Measurements from ENCODE around the gene SPO11.
"Not testable (repeated sequence)": the region's sequence is repeated elsewhere in the genome, so short reads cannot be mapped to it uniquely, and the experiment has no call there.

SPO11 gene

GRCh38 chr20:57325632-57326356, 3.8 kb upstream of the SPO11 start:
- TF ChIP-seq POLR2AphosphoS5 (IDR thresholded peaks at IDR 0.05; ENCODE audit: low read depth, low read length) (no peak), POLR2A (IDR thresholded peaks at IDR 0.05; ENCODE audit: low read depth, low read length) (no peak)
- no peak for FAIRE-seq
- no peak for DNase-seq (ENCODE audit: insufficient read length)

- DNase-seq (ENCODE audit: insufficient read length) = no peak
- FAIRE-seq = peak; percentile 5
- TF ChIP-seq POLR2A (IDR thresholded peaks at IDR 0.05; ENCODE audit: low read depth, low read length) (no peak), POLR2AphosphoS5 (IDR thresholded peaks at IDR 0.05; ENCODE audit: low read depth, low read length) (no peak), TAF1 (IDR thresholded peaks at IDR 0.05; ENCODE audit: borderline replicate concordance, low read depth, low read length) (no peak)
Observed at GRCh38 chr20:57326667-57327455, 2.7 kb upstream of the SPO11 start.

GRCh38 chr20:57327820-57328219, 1.8 kb upstream of the SPO11 start:
- FAIRE-seq = no peak
- no peak for DNase-seq (ENCODE audit: insufficient read length)
- TF ChIP-seq POLR2AphosphoS5 (IDR thresholded peaks at IDR 0.05; ENCODE audit: low read depth, low read length) = no peak
- TF ChIP-seq TAF1 (IDR thresholded peaks at IDR 0.05; ENCODE audit: borderline replicate concordance, low read depth, low read length) = no peak
- no peak for TF ChIP-seq POLR2A (IDR thresholded peaks at IDR 0.05; ENCODE audit: low read depth, low read length)

- TF ChIP-seq POLR2AphosphoS5 (IDR thresholded peaks at IDR 0.05; ENCODE audit: low read depth, low read length) (no peak), TAF1 (IDR thresholded peaks at IDR 0.05; ENCODE audit: borderline replicate concordance, low read depth, low read length) (no peak), POLR2A (IDR thresholded peaks at IDR 0.05; ENCODE audit: low read depth, low read length) (no peak)
- FAIRE-seq = no peak
- DNase-seq (ENCODE audit: insufficient read length) = no peak
Observed at GRCh38 chr20:57330998-57331397, 1.4 kb downstream of the SPO11 start.

- DNase-seq (ENCODE audit: insufficient read length) (no peak), FAIRE-seq (no peak)
- no peak for TF ChIP-seq TAF1 (IDR thresholded peaks at IDR 0.05; ENCODE audit: borderline replicate concordance, low read depth, low read length)
- no peak for TF ChIP-seq POLR2AphosphoS5 (IDR thresholded peaks at IDR 0.05; ENCODE audit: low read depth, low read length)
- no peak for TF ChIP-seq POLR2A (IDR thresholded peaks at IDR 0.05; ENCODE audit: low read depth, low read length)
Observed at GRCh38 chr20:57332105-57333089, 2.8 kb downstream of the SPO11 start.

GRCh38 chr20:57335392-57335791, 5.8 kb downstream of the SPO11 start:
- no peak for TF ChIP-seq POLR2A (IDR thresholded peaks at IDR 0.05; ENCODE audit: low read depth, low read length)
- no peak for TF ChIP-seq POLR2AphosphoS5 (IDR thresholded peaks at IDR 0.05; ENCODE audit: low read depth, low read length)
- no peak for TF ChIP-seq TAF1 (IDR thresholded peaks at IDR 0.05; ENCODE audit: borderline replicate concordance, low read depth, low read length)
- FAIRE-seq (no peak), DNase-seq (ENCODE audit: insufficient read length) (no peak)

GRCh38 chr20:57341663-57342062, 12.1 kb downstream of the SPO11 start:
- DNase-seq (ENCODE audit: insufficient read length) (no peak), FAIRE-seq (no peak)
- TF ChIP-seq POLR2AphosphoS5 (IDR thresholded peaks at IDR 0.05; ENCODE audit: low read depth, low read length) (no peak), POLR2A (IDR thresholded peaks at IDR 0.05; ENCODE audit: low read depth, low read length) (no peak), TAF1 (IDR thresholded peaks at IDR 0.05; ENCODE audit: borderline replicate concordance, low read depth, low read length) (no peak)

- no peak for DNase-seq (ENCODE audit: insufficient read length)
- TF ChIP-seq TAF1 (IDR thresholded peaks at IDR 0.05; ENCODE audit: borderline replicate concordance, low read depth, low read length) (no peak), POLR2A (IDR thresholded peaks at IDR 0.05; ENCODE audit: low read depth, low read length) (no peak), POLR2AphosphoS5 (IDR thresholded peaks at IDR 0.05; ENCODE audit: low read depth, low read length) (no peak)
- no peak for FAIRE-seq
Observed at GRCh38 chr20:57342829-57343228, 13.2 kb downstream of the SPO11 start.

- FAIRE-seq = peak; percentile 51
- no peak for DNase-seq (ENCODE audit: insufficient read length)
- TF ChIP-seq TAF1 (IDR thresholded peaks at IDR 0.05; ENCODE audit: borderline replicate concordance, low read depth, low read length) (no peak), POLR2AphosphoS5 (IDR thresholded peaks at IDR 0.05; ENCODE audit: low read depth, low read length) (no peak), POLR2A (IDR thresholded peaks at IDR 0.05; ENCODE audit: low read depth, low read length) (no peak)
Observed at GRCh38 chr20:57346477-57346876, 16.9 kb downstream of the SPO11 start.

GRCh38 chr20:57347393-57347792, 17.8 kb downstream of the SPO11 start:
- DNase-seq (ENCODE audit: insufficient read length) (no peak), FAIRE-seq (no peak)
- TF ChIP-seq TAF1 (IDR thresholded peaks at IDR 0.05; ENCODE audit: borderline replicate concordance, low read depth, low read length) = no peak
- TF ChIP-seq POLR2AphosphoS5 (IDR thresholded peaks at IDR 0.05; ENCODE audit: low read depth, low read length) = no peak
- no peak for TF ChIP-seq POLR2A (IDR thresholded peaks at IDR 0.05; ENCODE audit: low read depth, low read length)

GRCh38 chr20:57348200-57348921, 18.8 kb downstream of the SPO11 start:
- not testable (repeated sequence) for DNase-seq (ENCODE audit: insufficient read length); FAIRE-seq

- not testable (repeated sequence) for DNase-seq (ENCODE audit: insufficient read length); FAIRE-seq
Observed at GRCh38 chr20:57348922-57349574, 19.4 kb downstream of the SPO11 start.
